ENCODE measurements around the gene R3HCC1L. TPM values are rescaled to one million over a fixed set of nuclear protein-coding genes. Genes with fewer than 3 reads are reported as not detected.
"Not testable (repeated sequence)": the region's sequence is repeated elsewhere in the genome, so short reads cannot be mapped to it uniquely, and the experiment has no call there.

Gene R3HCC1L
- total RNA-seq, 1 donor from 2014 or later, result 18.7 TPM

- peaks cover 2% of the 10 kb centered on the region for H3K9me3 Mint-ChIP-seq (ENCODE audit: low read depth)
- H3K27me3 Mint-ChIP-seq, result no peaks in the 10 kb centered on the region
- no peak overlapping the region for H3K4me3 Mint-ChIP-seq (ENCODE audit: low read depth)
- H3K4me1 Mint-ChIP-seq (ENCODE audit: low read depth), result no peaks in the 10 kb centered on the region
- DNase-seq (ENCODE audit: low spot score, unreplicated experiment), result no peak
- H3K36me3 Mint-ChIP-seq (ENCODE audit: insufficient read depth), result peaks cover 16% of the 10 kb centered on the region
- no peak for TF ChIP-seq CTCF (IDR thresholded peaks at IDR 0.05; ENCODE audit: unreplicated experiment)
- no peak overlapping the region for H3K27ac Mint-ChIP-seq
These were observed 90.5 kb downstream of the R3HCC1L start for GRCh38 chr10:98224996-98225395.

GRCh38 chr10:98226508-98227144 is 92.2 kb downstream of the R3HCC1L start:
- Mint-ChIP-seq H3K27me3 (no peaks in the 10 kb centered on the region), H3K4me1 (ENCODE audit: low read depth) (peaks cover 3% of the 10 kb centered on the region), H3K9me3 (ENCODE audit: low read depth) (peaks cover 4% of the 10 kb centered on the region), H3K27ac (no peak overlapping the region), H3K36me3 (ENCODE audit: insufficient read depth) (peaks cover 21% of the 10 kb centered on the region), H3K4me3 (ENCODE audit: low read depth) (no peak overlapping the region)
- no peak for DNase-seq (ENCODE audit: low spot score, unreplicated experiment)
- no peak for TF ChIP-seq CTCF (IDR thresholded peaks at IDR 0.05; ENCODE audit: unreplicated experiment)

- H3K4me3 Mint-ChIP-seq (ENCODE audit: low read depth); H3K27me3 Mint-ChIP-seq; H3K9me3 Mint-ChIP-seq (ENCODE audit: low read depth); H3K27ac Mint-ChIP-seq; H3K4me1 Mint-ChIP-seq (ENCODE audit: low read depth); DNase-seq (ENCODE audit: low spot score, unreplicated experiment): not testable (repeated sequence)
- peaks cover 22% of the 10 kb centered on the region for H3K36me3 Mint-ChIP-seq (ENCODE audit: insufficient read depth)
These were observed 93.3 kb downstream of the R3HCC1L start for GRCh38 chr10:98227713-98228112.

- H3K27me3 Mint-ChIP-seq; H3K9me3 Mint-ChIP-seq (ENCODE audit: low read depth); H3K4me1 Mint-ChIP-seq (ENCODE audit: low read depth); H3K4me3 Mint-ChIP-seq (ENCODE audit: low read depth); DNase-seq (ENCODE audit: low spot score, unreplicated experiment); H3K27ac Mint-ChIP-seq: not testable (repeated sequence)
- peaks cover 22% of the 10 kb centered on the region for H3K36me3 Mint-ChIP-seq (ENCODE audit: insufficient read depth)
These were observed 93.8 kb downstream of the R3HCC1L start for GRCh38 chr10:98228266-98228665.

GRCh38 chr10:98231417-98231816 is 97.0 kb downstream of the R3HCC1L start:
- H3K4me1 Mint-ChIP-seq (ENCODE audit: low read depth), result peaks cover 3% of the 10 kb centered on the region
- no peak for TF ChIP-seq CTCF (IDR thresholded peaks at IDR 0.05; ENCODE audit: unreplicated experiment)
- H3K27ac Mint-ChIP-seq, result no peak overlapping the region
- no peak for DNase-seq (ENCODE audit: low spot score, unreplicated experiment)
- peaks cover 23% of the 10 kb centered on the region for H3K36me3 Mint-ChIP-seq (ENCODE audit: insufficient read depth)
- H3K9me3 Mint-ChIP-seq (ENCODE audit: low read depth), result peaks cover 4% of the 10 kb centered on the region
- H3K4me3 Mint-ChIP-seq (ENCODE audit: low read depth), result no peak overlapping the region
- H3K27me3 Mint-ChIP-seq, result no peaks in the 10 kb centered on the region

GRCh38 chr10:98235846-98236245 is 101.4 kb downstream of the R3HCC1L start:
- no peak for TF ChIP-seq CTCF (IDR thresholded peaks at IDR 0.05; ENCODE audit: unreplicated experiment)
- Mint-ChIP-seq H3K27ac (no peak overlapping the region), H3K27me3 (no peaks in the 10 kb centered on the region), H3K36me3 (ENCODE audit: insufficient read depth) (peaks cover 11% of the 10 kb centered on the region), H3K4me1 (ENCODE audit: low read depth) (no peaks in the 10 kb centered on the region), H3K9me3 (ENCODE audit: low read depth) (no peaks in the 10 kb centered on the region), H3K4me3 (ENCODE audit: low read depth) (no peak overlapping the region)
- DNase-seq (ENCODE audit: low spot score, unreplicated experiment), result no peak
